ENCODE data around the gene EDIL3.
"Not testable (repeated sequence)": the region's sequence is repeated elsewhere in the genome, so short reads cannot be mapped to it uniquely, and the experiment has no call there.

EDIL3 gene

GRCh38 chr5:84032324-84032723 lies 352.4 kb downstream of the EDIL3 start:
- Histone ChIP-seq H3K4me3 (ENCODE audit: low read length in 2 of 2) (no peak overlapping the region), H3K27me3 (ENCODE audit: control insufficient read depth in 3 of 3, insufficient read depth in 3 of 3, low read depth in 1 of 3, low read length in 3 of 3) (no peaks in the 10 kb centered on the region), H2BK15ac (ENCODE audit: low read length) (no peak overlapping the region), H3K9me3 (replicated peaks in 1 of 2; ENCODE audit: control insufficient read depth in 2 of 2, insufficient read depth in 1 of 2, low read depth in 1 of 2, low read length in 2 of 2) (no peaks in the 10 kb centered on the region), H3K23ac (ENCODE audit: low read depth, low read length, poor library complexity) (no peak overlapping the region), H3K4me1 (ENCODE audit: control insufficient read depth in 2 of 2, insufficient read depth in 1 of 2, low read depth in 1 of 2, low read length in 2 of 2) (no peaks in the 10 kb centered on the region), H3K36me3 (replicated peaks in 1 of 2; ENCODE audit: control insufficient read depth in 2 of 2, insufficient read depth in 2 of 2, low read length in 2 of 2) (no peaks in the 10 kb centered on the region), H3K79me1 (ENCODE audit: low read depth, low read length) (no peaks in the 10 kb centered on the region), H3K4me2 (ENCODE audit: insufficient read depth, low read length, poor library complexity, severe bottlenecking) (no peak overlapping the region), H3K18ac (ENCODE audit: low read length) (no peak overlapping the region), H2BK120ac (ENCODE audit: low read depth, low read length) (no peak overlapping the region), H3K14ac (ENCODE audit: low read length) (no peak overlapping the region), H4K8ac (ENCODE audit: low read depth, low read length) (no peak overlapping the region), H3K4ac (ENCODE audit: low read length) (no peak overlapping the region), H3K27ac (replicated peaks; ENCODE audit: low read length) (no peak overlapping the region), H2AK5ac (ENCODE audit: low read depth, low read length) (no peak overlapping the region), H4K91ac (ENCODE audit: low read depth, low read length, poor library complexity) (no peak overlapping the region), H2AFZ (ENCODE audit: low read length) (no peak overlapping the region), H3K9ac (ENCODE audit: low read depth, low read length, poor library complexity) (no peak overlapping the region), H2BK12ac (ENCODE audit: low read length) (no peak overlapping the region), H2BK5ac (ENCODE audit: low read length) (no peak overlapping the region)
- no peak for DNase-seq (ENCODE audit: low spot score)

DNA sequence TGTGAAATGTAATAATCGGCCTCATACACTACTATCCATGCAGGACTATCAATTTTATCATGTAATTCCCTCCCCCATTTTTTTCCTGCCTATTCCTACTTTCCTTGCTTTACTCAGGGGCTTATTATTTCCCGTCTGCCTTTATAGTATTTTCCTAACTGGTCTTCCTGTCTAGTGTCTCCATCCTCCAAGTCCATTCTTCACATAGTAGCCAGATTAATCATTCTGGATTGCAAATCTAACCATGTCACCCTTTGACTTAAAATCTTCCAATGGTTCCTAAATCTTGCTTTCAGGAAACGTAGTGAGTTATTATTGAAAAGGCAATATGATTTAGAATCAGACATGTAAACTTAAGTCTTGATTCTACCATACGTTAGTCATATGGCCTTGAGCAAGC lies 356.6 kb downstream of the EDIL3 start:
- no peak overlapping the region for H2AFZ ChIP-seq (ENCODE audit: low read length)
- no CpG with 5 or more reads among the region's 4 CpGs for WGBS, 2 donors (ENCODE audit: extremely low coverage in 2 of 2, insufficient read length in 2 of 2, insufficient replicate concordance in 1 of 2)
- H4K91ac ChIP-seq (ENCODE audit: low read depth, low read length, poor library complexity) = no peak overlapping the region
- H2BK15ac ChIP-seq (ENCODE audit: low read length) = no peak overlapping the region
- no peak overlapping the region for H2AK5ac ChIP-seq (ENCODE audit: low read depth, low read length)
- H3K27ac ChIP-seq (replicated peaks; ENCODE audit: low read length) = no peak overlapping the region
- H3K36me3 ChIP-seq (replicated peaks in 1 of 2; ENCODE audit: control insufficient read depth in 2 of 2, insufficient read depth in 2 of 2, low read length in 2 of 2) = no peaks in the 10 kb centered on the region
- H3K9me3 ChIP-seq (replicated peaks in 1 of 2; ENCODE audit: control insufficient read depth in 2 of 2, insufficient read depth in 1 of 2, low read depth in 1 of 2, low read length in 2 of 2) = no peaks in the 10 kb centered on the region
- H3K23ac ChIP-seq (ENCODE audit: low read depth, low read length, poor library complexity) = no peak overlapping the region
- H4K8ac ChIP-seq (ENCODE audit: low read depth, low read length) = no peak overlapping the region
- H3K79me1 ChIP-seq (ENCODE audit: low read depth, low read length) = no peaks in the 10 kb centered on the region
- no peak overlapping the region for H3K4me2 ChIP-seq (ENCODE audit: insufficient read depth, low read length, poor library complexity, severe bottlenecking)
- no peak overlapping the region for H3K14ac ChIP-seq (ENCODE audit: low read length)
- H3K18ac ChIP-seq (ENCODE audit: low read length) = no peak overlapping the region
- H2BK120ac ChIP-seq (ENCODE audit: low read depth, low read length) = no peak overlapping the region
- no peak overlapping the region for H2BK12ac ChIP-seq (ENCODE audit: low read length)
- H3K4ac ChIP-seq (ENCODE audit: low read length) = no peak overlapping the region
- H2BK5ac ChIP-seq (ENCODE audit: low read length) = no peak overlapping the region
- no peak overlapping the region for H3K4me3 ChIP-seq (ENCODE audit: low read length in 2 of 2)
- DNase-seq (ENCODE audit: low spot score) = no peak
- H3K4me1 ChIP-seq (ENCODE audit: control insufficient read depth in 2 of 2, insufficient read depth in 1 of 2, low read depth in 1 of 2, low read length in 2 of 2) = no peaks in the 10 kb centered on the region
- H3K9ac ChIP-seq (ENCODE audit: low read depth, low read length, poor library complexity) = no peak overlapping the region
- H3K27me3 ChIP-seq (ENCODE audit: control insufficient read depth in 3 of 3, insufficient read depth in 3 of 3, low read depth in 1 of 3, low read length in 3 of 3) = no peaks in the 10 kb centered on the region

DNA sequence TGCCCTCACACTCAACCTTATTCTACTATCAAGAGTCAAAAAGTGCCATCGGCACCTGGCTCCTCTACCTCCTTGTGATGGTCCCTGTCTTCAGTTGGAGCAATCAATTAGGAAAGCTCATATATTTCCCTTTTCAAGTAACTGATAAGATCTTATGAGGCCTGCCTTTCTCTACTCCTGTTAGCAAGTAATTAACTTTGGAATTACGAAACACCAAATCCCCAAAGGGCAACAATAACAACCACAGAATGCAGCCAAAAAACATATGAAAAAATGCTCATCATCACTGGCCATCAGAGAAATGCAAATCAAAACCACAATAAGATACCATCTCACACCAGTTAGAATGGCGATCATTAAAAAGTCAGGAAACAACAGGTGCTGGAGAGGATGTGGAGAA lies 366.2 kb downstream of the EDIL3 start:
- H3K4me2 ChIP-seq (ENCODE audit: insufficient read depth, low read length, poor library complexity, severe bottlenecking); H3K23ac ChIP-seq (ENCODE audit: low read depth, low read length, poor library complexity); H2BK5ac ChIP-seq (ENCODE audit: low read length); H2AFZ ChIP-seq (ENCODE audit: low read length); H2BK120ac ChIP-seq (ENCODE audit: low read depth, low read length); H2AK5ac ChIP-seq (ENCODE audit: low read depth, low read length); H3K27me3 ChIP-seq (ENCODE audit: control insufficient read depth in 3 of 3, insufficient read depth in 3 of 3, low read depth in 1 of 3, low read length in 3 of 3); H3K4me1 ChIP-seq (ENCODE audit: control insufficient read depth in 2 of 2, insufficient read depth in 1 of 2, low read depth in 1 of 2, low read length in 2 of 2); H4K8ac ChIP-seq (ENCODE audit: low read depth, low read length); H3K18ac ChIP-seq (ENCODE audit: low read length); H3K4ac ChIP-seq (ENCODE audit: low read length); H2BK15ac ChIP-seq (ENCODE audit: low read length); H2BK12ac ChIP-seq (ENCODE audit: low read length); H3K9ac ChIP-seq (ENCODE audit: low read depth, low read length, poor library complexity); H4K91ac ChIP-seq (ENCODE audit: low read depth, low read length, poor library complexity); DNase-seq (ENCODE audit: low spot score); H3K27ac ChIP-seq (replicated peaks; ENCODE audit: low read length); H3K79me1 ChIP-seq (ENCODE audit: low read depth, low read length); H3K4me3 ChIP-seq (ENCODE audit: low read length in 2 of 2); H3K36me3 ChIP-seq (replicated peaks in 1 of 2; ENCODE audit: control insufficient read depth in 2 of 2, insufficient read depth in 2 of 2, low read length in 2 of 2); H3K9me3 ChIP-seq (replicated peaks in 1 of 2; ENCODE audit: control insufficient read depth in 2 of 2, insufficient read depth in 1 of 2, low read depth in 1 of 2, low read length in 2 of 2); H3K14ac ChIP-seq (ENCODE audit: low read length): not testable (repeated sequence)
- WGBS, 2 donors (ENCODE audit: extremely low coverage in 2 of 2, insufficient read length in 2 of 2, insufficient replicate concordance in 1 of 2) = no CpG with 5 or more reads among the region's 3 CpGs

DNA sequence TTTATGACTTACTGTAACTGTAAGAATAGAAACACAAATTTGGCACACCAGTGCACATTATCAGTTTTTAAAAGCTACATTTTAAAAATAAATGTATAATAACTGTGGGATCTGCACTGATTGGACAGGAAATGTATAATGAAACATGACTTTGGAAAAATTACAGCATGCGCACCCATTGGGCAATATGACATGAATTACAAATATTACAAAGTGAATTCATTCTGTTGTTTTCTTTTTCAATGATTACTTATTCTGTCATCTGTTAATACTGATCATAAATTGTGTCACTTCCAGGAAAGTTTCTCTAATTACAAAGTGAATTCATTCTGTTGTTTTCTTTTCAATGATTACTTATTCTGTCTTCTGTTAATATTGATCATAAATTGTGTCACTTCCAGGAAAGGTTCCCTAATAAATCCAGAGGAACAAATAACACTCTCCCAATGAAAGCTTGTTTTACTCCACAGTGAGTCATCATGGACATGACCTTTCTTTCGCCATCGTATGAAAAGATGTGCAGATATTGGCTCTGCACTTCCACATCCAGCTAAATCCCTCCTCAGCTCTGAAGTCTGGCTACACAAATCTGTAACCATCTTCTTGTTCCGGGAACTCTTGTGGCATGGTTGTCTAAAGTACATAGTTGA lies 367.0 kb downstream of the EDIL3 start:
- H3K18ac ChIP-seq (ENCODE audit: low read length) = no peak overlapping the region
- no peak overlapping the region for H3K4me2 ChIP-seq (ENCODE audit: insufficient read depth, low read length, poor library complexity, severe bottlenecking)
- no peak overlapping the region for H3K14ac ChIP-seq (ENCODE audit: low read length)
- H2AFZ ChIP-seq (ENCODE audit: low read length) = no peak overlapping the region
- no peaks in the 10 kb centered on the region for H3K4me1 ChIP-seq (ENCODE audit: control insufficient read depth in 2 of 2, insufficient read depth in 1 of 2, low read depth in 1 of 2, low read length in 2 of 2)
- H2BK120ac ChIP-seq (ENCODE audit: low read depth, low read length) = no peak overlapping the region
- no peak overlapping the region for H3K9ac ChIP-seq (ENCODE audit: low read depth, low read length, poor library complexity)
- H2BK15ac ChIP-seq (ENCODE audit: low read length) = no peak overlapping the region
- H3K23ac ChIP-seq (ENCODE audit: low read depth, low read length, poor library complexity) = no peak overlapping the region
- no peaks in the 10 kb centered on the region for H3K79me1 ChIP-seq (ENCODE audit: low read depth, low read length)
- no peak overlapping the region for H2AK5ac ChIP-seq (ENCODE audit: low read depth, low read length)
- H2BK12ac ChIP-seq (ENCODE audit: low read length) = no peak overlapping the region
- WGBS, 2 donors (ENCODE audit: extremely low coverage in 2 of 2, insufficient read length in 2 of 2, insufficient replicate concordance in 1 of 2) = no CpG with 5 or more reads among the region's 4 CpGs
- no peaks in the 10 kb centered on the region for H3K36me3 ChIP-seq (replicated peaks in 1 of 2; ENCODE audit: control insufficient read depth in 2 of 2, insufficient read depth in 2 of 2, low read length in 2 of 2)
- no peak overlapping the region for H4K91ac ChIP-seq (ENCODE audit: low read depth, low read length, poor library complexity)
- no peak overlapping the region for H4K8ac ChIP-seq (ENCODE audit: low read depth, low read length)
- no peak overlapping the region for H2BK5ac ChIP-seq (ENCODE audit: low read length)
- H3K27me3 ChIP-seq (ENCODE audit: control insufficient read depth in 3 of 3, insufficient read depth in 3 of 3, low read depth in 1 of 3, low read length in 3 of 3) = no peaks in the 10 kb centered on the region
- no peak overlapping the region for H3K4me3 ChIP-seq (ENCODE audit: low read length in 2 of 2)
- H3K9me3 ChIP-seq (replicated peaks in 1 of 2; ENCODE audit: control insufficient read depth in 2 of 2, insufficient read depth in 1 of 2, low read depth in 1 of 2, low read length in 2 of 2) = no peaks in the 10 kb centered on the region
- H3K27ac ChIP-seq (replicated peaks; ENCODE audit: low read length) = no peak overlapping the region
- H3K4ac ChIP-seq (ENCODE audit: low read length) = no peak overlapping the region
- no peak for DNase-seq (ENCODE audit: low spot score)

All from neuronal stem cell (in vitro differentiated cells).